ENCODE measurements around the gene FAM222B.
A peak's percentile ranks its signal among the peaks of the same experiment; 100 is the strongest.
"Not testable (repeated sequence)": the region's sequence is repeated elsewhere in the genome, so short reads cannot be mapped to it uniquely, and the experiment has no call there.

The FAM222B gene

GRCh38 chr17:28871056-28871579 lies 28.5 kb upstream of the FAM222B start:
- no peak for DNase-seq (ENCODE audit: low read depth)

GRCh38 chr17:28867276-28867675 lies 24.7 kb upstream of the FAM222B start:
- DNase-seq (ENCODE audit: low read depth), result no peak

DNA sequence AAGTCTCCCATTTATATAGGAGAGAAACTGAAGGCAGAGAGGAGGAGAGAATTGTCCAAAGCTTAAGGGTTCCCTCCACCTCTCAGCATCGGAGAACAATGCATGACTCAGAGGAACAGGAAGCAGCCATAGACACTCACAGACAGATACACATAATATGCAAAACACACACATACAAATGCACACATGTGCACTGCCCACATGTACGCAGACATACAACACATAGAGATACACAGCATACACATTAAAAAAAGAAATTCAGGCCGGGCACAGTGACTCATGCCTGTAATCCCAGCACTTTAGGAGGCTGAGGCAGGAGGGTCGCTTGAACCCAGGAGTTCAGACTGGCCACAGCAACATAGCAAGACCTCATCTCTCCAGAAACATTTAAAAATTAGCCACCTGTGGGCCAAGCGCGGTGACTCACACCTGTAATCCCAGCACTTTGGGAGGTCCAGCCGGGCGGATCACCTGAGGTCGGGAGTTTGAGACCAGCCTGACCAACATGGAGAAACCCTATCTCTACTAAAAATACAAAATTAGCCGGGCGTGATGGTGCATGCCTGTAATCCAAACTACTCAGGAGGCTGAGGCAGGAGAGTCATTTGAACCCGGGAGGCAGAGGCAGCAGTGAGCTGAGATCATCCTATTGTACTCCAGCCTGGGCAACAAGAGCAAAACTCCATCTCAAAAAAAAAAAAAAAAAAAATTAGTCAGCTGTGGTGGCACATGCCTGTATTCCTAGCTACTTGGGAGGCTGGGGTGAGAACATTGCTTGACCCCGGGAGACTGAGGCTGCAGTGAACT lies 23.6 kb upstream of the FAM222B start:
- DNase-seq (ENCODE audit: low read depth), result no peak

DNA sequence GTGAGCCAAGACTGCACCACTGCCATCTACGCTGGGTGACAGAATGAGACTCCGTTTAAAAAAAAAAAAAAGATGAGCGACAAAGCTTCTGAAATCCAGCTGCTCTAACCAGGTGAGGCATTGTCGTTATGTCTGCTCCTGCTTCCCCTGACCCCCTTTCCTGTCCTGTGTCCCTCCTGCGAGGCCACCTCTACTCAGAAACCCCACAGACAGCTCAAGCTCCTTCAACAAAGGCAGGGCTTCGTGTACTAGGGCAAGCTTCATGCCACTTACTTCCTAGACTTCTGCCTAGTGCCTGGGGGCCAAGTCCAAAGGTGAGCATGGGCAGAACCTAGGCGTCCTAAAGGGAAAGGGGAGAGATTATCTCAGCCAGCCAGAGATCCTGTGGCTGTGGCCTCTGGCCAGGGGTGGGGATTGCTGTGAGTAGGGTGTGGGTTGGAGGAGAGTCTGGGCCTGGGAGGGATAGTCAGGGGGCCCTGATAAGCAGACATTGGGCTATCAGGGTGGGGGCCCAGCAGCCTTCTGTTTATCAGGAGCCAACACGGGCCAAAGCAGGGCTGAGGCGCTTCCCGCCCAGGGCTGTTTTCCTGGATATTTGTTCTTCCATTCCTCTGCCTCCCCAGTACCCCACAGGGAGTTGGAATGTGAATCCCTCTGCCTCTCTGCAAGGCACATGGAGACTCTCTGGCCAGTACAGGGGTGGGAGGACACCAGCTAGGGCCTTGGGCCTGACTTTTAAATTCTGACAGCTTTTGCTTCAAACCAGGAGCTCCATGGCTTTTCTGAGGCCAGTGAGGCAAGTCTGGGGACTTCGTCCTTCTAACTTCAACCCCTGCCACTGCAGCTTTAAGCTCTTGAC lies 22.6 kb upstream of the FAM222B start:
- DNase-seq (ENCODE audit: low read depth), result no peak

DNA sequence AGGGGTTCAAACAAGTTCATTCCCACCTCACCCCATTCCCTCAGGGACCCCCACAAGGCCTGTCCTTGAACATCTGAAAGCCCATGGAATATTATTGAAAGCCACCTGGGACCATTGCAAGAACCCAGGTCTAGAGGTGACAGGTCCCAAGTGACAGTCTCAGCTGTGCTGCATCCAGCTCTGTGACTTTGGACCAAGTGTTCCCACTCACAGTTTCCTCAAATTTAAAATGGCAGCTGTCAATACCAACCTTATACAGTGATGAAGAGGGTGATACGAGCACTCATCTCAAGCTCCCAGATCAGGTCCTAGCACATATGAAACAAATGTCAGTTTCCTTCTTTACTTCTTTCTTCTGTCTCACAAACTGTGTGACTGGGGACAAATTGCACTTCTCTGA lies 21.4 kb upstream of the FAM222B start:
- no peak for DNase-seq (ENCODE audit: low read depth)

GRCh38 chr17:28862561-28862960 lies 20.0 kb upstream of the FAM222B start:
- no peak for DNase-seq (ENCODE audit: low read depth)

- DNase-seq (ENCODE audit: low read depth), result no peak
These were observed 19.0 kb upstream of the FAM222B start for GRCh38 chr17:28861393-28862203.

DNA sequence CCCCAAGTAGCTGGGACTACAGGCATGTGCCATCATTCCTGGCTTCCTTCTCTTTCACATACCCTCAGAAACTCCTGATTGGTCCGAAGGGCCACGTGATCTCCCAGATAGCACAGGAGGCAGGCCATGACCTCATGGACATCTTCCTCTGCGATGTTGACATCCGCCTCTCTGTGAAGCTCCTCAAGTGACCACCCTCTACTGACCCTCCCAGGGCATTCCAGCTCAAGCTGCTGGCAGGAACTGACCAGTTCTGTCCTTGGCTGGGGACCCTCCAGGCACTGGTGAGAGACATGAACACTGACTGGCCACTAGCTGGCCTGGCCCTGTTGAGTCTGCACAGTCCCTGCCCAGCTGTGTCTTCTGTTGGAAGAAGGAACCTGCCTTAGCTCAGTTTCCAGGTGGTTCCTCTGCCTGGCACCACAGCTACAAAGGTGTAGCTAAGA lies 17.8 kb upstream of the FAM222B start:
- no peak for DNase-seq (ENCODE audit: low read depth)

DNA sequence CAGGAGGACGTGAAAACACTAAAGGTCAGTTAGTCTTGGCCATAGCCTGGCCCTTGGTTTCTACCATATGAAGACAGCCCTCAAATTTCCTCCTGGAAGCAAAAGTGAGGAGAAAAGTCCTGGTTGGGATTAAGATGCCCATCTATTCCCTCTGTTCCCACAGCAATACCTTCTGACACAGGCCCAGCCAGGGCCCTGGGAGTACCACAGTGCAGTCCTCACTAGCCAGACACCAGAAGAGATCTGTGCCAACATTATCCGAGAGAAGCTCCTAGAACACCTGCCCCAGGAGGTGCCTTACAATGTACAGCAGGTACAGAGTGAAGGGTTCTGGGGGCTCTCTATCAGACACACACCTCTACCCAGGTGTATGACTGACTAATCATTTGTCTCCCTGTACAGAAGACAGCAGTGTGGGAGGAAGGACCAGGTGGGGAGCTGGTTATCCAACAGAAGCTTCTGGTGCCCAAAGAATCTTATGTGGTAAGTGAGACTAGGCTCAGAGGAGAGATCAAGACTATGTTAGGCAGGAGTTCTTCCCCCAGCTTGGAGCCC lies 16.3 kb upstream of the FAM222B start:
- no peak for DNase-seq (ENCODE audit: low read depth)

DNA sequence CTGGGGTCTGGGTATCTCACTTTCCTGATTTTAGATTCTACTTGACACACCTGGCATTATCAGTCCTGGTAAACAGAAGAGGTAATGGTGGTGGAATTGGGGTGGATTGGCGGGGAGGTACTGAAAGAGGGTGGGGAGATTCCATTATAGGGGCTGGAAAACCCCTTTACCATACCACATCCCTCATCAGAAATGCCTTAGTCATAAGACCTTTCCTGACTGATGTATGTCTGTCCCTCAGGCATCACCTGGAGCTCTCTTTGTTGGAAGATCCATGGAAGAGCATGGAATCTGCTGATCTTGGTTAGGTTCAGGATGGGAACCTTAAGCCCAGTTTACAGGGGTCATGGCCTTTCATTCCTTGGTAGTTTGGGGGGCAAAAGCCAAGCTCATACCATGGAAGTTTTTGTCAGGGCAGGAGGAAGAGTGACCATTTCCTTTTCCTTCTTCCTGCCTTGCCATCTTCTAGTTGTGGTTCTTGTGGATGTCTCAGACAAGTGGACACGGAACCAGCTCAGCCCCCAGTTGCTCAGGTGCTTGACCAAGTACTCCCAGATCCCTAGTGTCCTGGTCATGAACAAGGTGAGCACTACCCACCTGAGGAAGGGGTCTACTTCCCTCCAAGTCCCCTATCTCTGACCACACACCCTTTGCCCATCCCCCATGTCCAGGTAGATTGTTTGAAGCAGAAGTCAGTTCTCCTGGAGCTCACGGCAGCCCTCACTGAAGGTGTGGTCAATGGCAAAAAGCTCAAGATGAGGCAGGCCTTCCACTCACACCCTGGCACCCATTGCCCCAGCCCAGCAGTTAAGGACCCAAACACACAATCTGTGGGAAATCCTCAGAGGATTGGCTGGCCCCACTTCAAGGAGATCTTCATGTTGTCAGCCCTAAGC lies 15.6 kb upstream of the FAM222B start:
- DNase-seq (ENCODE audit: low read depth), result no peak

DNA sequence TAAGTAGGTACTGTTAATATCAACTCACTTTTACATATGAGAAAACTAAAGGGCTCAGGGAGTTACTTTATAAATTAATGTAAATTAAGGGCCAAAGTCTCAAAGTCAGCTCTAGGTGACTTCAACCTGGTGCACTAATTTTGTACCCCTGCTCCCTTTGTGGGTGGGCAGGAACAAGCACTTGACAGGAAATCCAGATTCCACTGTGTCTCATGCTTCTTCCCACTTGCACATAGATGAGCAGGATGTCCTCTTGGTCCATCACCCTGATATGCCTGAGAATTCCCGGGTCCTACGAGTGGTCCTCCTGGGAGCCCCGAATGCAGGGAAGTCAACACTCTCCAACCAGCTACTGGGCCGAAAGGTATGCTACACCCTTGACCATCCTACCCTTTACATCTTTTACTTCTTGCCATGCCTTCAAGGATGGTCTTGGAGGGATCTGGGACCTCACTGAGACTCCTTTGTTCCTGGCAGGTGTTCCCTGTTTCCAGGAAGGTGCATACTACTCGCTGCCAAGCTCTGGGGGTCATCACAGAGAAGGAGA lies 13.5 kb upstream of the FAM222B start:
- DNase-seq (ENCODE audit: low read depth), result no peak

GRCh38 chr17:28855336-28855679 lies 12.7 kb upstream of the FAM222B start:
- DNase-seq (ENCODE audit: low read depth), result no peak

- DNase-seq (ENCODE audit: low read depth), result peak; percentile 56
These were observed 12.1 kb upstream of the FAM222B start, which contains the start of gene ERAL1 for GRCh38 chr17:28854457-28855335. TSS of gene ERAL1 (plus strand) at chr17:28855016. CDS start at chr17:28855035, 19 bp downstream.

- DNase-seq (ENCODE audit: low read depth), result no peak
These were observed 10.7 kb upstream of the FAM222B start for GRCh38 chr17:28853295-28853694.

- DNase-seq (ENCODE audit: low read depth), result no peak
These were observed 6.7 kb upstream of the FAM222B start for GRCh38 chr17:28849281-28849680.

DNA sequence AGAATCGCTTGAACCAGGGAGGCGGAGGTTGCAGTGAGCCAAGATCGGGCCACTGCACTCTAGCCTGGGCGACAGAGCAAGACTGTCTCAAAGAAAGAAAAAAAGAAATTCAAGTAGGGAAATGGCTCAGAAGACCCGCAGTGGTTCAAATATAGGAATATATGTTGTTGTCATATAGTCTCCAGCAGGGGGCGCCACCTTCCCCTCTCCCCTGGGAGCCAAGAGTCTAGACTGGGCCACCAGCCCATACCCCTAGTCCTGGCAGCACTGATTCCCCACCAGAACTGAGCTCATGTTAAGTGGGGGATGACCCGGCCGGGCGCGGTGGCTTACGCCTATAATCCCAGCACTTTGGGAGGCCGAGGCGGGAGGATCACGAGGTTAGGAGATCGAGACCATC lies 6.1 kb upstream of the FAM222B start:
- not testable (repeated sequence) for DNase-seq (ENCODE audit: low read depth)

GRCh38 chr17:28846699-28847098 lies 4.1 kb upstream of the FAM222B start:
- DNase-seq (ENCODE audit: low read depth), result not testable (repeated sequence)

DNA sequence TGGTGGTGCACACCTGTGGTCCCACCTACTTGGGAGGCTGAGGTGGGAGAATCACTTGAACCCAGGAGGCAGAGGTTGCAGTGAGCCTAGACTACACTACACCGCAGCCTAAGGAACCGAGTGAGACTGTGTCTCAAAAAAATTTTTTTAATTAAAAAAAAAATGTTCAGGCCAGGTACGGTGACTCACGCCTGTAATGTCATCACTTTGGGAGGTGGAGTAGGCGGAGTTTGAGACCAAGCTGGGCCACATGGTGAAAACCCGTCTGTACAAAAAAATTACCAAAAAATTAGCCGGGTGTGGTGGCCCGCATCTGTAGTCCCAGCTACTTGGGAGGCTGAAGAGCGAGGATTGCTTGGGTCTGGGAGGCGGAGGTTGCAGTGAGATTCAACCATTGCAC lies 3.6 kb upstream of the FAM222B start:
- DNase-seq (ENCODE audit: low read depth), result no peak

DNA sequence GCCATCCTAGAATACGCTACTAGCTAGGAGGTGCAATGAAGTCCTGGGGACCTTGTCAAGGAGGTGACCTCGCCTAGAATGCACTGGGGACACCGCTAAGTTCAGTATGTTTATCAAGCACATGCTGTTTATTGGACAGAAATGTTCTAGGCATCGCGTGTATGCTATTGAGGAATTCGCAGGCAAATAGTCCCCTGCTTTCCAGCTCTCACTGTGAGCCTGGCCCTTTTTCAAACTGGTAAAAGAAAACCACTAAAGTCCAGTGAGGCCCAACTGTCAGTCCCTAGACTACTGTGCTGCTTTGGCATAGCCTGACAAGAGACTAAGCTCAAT lies 1.2 kb upstream of the FAM222B start:
- no peak for DNase-seq (ENCODE audit: low read depth)

GRCh38 chr17:28841901-28842281 lies 699 bp downstream of the FAM222B start:
- DNase-seq (ENCODE audit: low read depth), result no peak
